Stimulated activated naive CD4-positive, alpha-beta T cell (primary cell): Measurements from ENCODE around the gene RP2.

Experiments used
- DNase-seq, 6 experiments: peaks; one replicate each; lab custom pipeline; 2025; lab: John Stamatoyannopoulos, UW

The RP2 gene

DNA sequence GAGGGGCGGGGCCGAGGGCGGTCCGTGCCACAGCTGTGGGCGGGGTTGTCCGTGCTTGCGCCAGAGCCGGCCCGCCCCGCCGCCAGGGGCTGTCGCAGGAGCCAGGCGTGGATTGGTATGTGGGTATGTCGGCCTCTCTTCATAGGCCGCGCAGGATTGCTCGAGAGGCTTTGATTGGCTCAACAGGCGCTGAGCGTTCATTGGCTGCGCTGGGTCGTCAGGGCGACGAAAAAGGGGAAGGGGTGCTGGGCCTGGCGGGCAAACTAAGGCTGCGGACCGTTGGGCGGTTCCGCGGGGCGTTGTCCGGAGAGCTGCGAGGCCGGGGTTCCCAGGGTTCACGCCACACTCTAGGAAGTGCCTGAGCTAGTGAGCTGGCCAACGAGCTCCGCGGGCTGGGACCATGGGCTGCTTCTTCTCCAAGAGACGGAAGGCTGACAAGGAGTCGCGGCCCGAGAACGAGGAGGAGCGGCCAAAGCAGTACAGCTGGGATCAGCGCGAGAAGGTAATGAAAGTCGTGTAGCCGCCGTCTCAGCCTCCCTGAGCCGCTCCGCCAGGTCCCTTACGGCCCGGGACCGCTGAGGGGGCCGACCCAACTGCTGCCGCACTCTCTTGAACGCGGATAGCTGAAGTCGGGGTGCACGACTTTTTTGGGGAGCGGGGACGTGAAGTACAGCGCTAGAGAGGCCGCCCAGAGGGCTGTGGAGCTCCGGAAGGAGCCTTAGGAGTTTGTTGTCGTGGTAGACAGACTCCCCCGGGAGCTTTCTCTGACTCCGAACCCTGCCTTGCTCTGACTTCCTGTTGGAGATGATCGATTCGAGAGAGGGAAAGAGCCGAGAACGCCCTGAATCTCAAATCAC is at the start of gene RP2:
Gene RP2, plus strand, starts transcription at position 343 of the 857 bp plus-strand sequence. Its CDS starts 58 bp downstream, at position 401.
- peak; percentile 73 to 83 (median 78) for DNase-seq

GRCh38 chrX:46788902-46789301 is 47.9 kb upstream of the RP2 start:
- DNase-seq: no peak

- DNase-seq: no peak
Measured at GRCh38 chrX:46791927-46792809, 44.7 kb upstream of the RP2 start.

GRCh38 chrX:46792810-46793188 is 44.0 kb upstream of the RP2 start:
- DNase-seq: no peak

GRCh38 chrX:46793386-46794143 is 43.3 kb upstream of the RP2 start:
- DNase-seq: no peak

GRCh38 chrX:46796574-46797191 is 40.2 kb upstream of the RP2 start:
- peak; percentile 26 to 57 (median 45) for DNase-seq

- no peak for DNase-seq
Measured at GRCh38 chrX:46803140-46803539, 33.7 kb upstream of the RP2 start.

GRCh38 chrX:46805270-46805669 is 31.6 kb upstream of the RP2 start:
- no peak for DNase-seq

GRCh38 chrX:46811121-46811520 is 25.7 kb upstream of the RP2 start:
- no peak for DNase-seq

DNA sequence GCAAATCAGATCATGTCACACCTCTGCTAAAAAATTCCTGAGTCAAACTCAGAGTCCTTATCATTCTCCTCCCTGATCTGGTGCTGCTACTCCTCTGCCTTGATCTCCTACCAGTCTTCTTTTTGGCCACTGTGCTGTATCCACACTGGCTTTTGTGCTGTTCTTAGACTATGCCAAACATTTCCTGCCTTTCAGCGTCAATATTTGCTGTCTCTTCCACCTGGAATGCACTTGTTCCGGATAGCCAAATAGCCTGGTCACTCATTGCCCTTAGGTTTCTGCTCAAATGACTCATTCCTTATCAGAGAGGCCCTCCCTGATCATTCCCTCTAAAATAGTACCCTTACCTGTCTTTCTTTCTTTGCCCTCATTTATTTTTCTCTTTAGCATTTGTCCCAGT is 24.4 kb upstream of the RP2 start:
- no peak for DNase-seq

GRCh38 chrX:46814966-46815365 is 21.9 kb upstream of the RP2 start:
- no peak for DNase-seq

GRCh38 chrX:46819136-46819535 is 17.7 kb upstream of the RP2 start:
- no peak for DNase-seq

- no peak for DNase-seq
Measured at GRCh38 chrX:46820391-46821100, 16.3 kb upstream of the RP2 start.

DNA sequence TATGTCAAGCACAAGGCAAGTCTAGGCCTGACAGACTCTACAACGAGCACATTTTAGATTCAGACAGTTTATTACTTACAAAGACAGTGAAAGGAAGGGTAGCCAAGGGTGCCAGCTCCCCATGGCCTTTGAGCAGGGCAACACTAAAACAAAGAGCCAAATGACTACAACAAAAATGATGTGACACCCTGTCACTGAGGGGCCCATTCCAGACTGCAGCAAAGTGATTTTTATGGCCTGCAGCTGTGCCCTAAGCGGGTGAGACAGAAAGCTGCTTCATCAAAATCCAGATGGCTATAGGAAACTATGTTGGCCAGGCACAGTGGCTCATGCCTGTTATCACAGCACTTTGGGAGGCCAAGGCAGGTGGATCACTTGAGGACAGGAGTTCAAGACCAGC is 13.4 kb upstream of the RP2 start:
- no peak for DNase-seq

DNA sequence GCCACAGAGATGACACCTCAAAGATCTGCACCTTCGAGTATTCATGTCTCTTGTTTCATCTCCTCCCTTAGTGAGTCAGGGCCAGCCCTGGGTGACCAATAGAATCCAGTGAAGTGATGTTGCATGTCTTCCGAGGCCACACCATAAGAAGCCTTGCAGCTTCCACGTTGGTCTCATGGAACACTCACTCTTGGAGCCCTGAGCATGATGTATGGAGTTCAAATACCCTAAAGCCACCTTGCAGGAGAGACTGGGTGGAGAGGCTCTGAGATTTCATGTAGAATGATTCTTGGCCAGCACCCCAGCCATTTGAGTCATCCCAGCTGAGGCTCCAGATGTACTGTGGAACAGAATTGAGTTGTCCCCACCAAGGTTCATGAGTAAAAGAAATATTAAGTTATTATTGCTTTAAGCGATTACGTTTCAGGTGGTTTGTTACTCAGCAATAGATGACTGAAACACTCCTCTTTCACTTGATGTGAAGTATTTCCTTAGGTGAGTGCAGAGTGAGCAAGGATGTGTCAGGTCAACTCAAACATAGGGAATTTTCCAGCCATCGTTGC is 5.0 kb upstream of the RP2 start:
- no peak for DNase-seq

- DNase-seq: peak in 1 of 6 experiments; percentile 1
Measured at GRCh38 chrX:46837558-46838485, 979 bp downstream of the RP2 start.

- DNase-seq: no peak
Measured at GRCh38 chrX:46838486-46838870, 1.6 kb downstream of the RP2 start.

DNA sequence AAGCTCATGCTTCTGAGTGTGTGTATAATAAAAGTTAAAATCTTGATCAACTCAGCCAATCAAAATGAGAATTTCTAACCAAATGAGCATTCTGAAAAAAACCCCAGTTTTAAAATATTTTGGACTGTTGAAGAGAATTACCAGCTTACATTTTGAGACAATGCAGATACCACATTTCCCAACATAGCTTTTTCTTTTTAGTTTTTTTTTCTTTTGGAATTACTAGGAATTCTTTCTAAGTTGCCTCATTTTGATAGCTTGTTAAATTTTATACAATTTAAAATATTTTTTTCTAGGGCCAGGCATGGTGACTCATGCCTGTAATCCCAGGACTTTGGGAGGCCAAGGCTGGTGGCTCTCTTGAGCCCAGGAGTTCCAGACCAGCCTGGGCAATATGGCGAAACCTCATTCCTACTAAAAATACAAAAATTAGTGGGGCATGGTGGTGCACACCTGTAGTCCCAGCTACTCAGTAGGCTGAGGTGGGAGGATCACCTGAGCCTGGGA is 2.2 kb downstream of the RP2 start:
- DNase-seq: no peak

- DNase-seq: no peak
Measured at GRCh38 chrX:46840946-46841345, 4.1 kb downstream of the RP2 start.
